ENCODE data around the gene GUCY1A2.
"Not testable (repeated sequence)": the region's sequence is repeated elsewhere in the genome, so short reads cannot be mapped to it uniquely, and the experiment has no call there.

The GUCY1A2 gene, protein sequence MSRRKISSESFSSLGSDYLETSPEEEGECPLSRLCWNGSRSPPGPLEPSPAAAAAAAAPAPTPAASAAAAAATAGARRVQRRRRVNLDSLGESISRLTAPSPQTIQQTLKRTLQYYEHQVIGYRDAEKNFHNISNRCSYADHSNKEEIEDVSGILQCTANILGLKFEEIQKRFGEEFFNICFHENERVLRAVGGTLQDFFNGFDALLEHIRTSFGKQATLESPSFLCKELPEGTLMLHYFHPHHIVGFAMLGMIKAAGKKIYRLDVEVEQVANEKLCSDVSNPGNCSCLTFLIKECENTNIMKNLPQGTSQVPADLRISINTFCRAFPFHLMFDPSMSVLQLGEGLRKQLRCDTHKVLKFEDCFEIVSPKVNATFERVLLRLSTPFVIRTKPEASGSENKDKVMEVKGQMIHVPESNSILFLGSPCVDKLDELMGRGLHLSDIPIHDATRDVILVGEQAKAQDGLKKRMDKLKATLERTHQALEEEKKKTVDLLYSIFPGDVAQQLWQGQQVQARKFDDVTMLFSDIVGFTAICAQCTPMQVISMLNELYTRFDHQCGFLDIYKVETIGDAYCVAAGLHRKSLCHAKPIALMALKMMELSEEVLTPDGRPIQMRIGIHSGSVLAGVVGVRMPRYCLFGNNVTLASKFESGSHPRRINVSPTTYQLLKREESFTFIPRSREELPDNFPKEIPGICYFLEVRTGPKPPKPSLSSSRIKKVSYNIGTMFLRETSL

GRCh38 chr11:107018219-107018901 lies at the start of gene GUCY1A2:
Gene GUCY1A2, minus strand, starts transcription at chr11:107018476. Its CDS starts 421 bp downstream, at chr11:107018055.
- Histone ChIP-seq H3K9me3 (ENCODE audit: control insufficient read depth in 2 of 2, low read length in 2 of 2) (no peaks in the 10 kb centered on the region), H3K36me3 (ENCODE audit: control insufficient read depth in 2 of 2, insufficient read depth in 2 of 2, low read length in 2 of 2) (no peaks in the 10 kb centered on the region), H3K27ac (ENCODE audit: low read depth in 2 of 2, low read length in 2 of 2) (no peak within 1 kb of the TSS), H3K27me3 (ENCODE audit: control insufficient read depth in 2 of 2, insufficient read depth in 2 of 2, low read length in 2 of 2) (peaks cover 12 to 26% of the 10 kb centered on the region in 2 donors), H3K4me3 (ENCODE audit: low read length in 2 of 2) (peak within 1 kb of the TSS in 1 of 2 donors; percentile 33), H3K9ac (ENCODE audit: low read depth in 1 of 2, low read length in 2 of 2) (no peak within 1 kb of the TSS), H3K4me1 (ENCODE audit: control insufficient read depth in 2 of 2, insufficient read depth in 2 of 2, low read length in 2 of 2) (peaks cover 0 to 4% of the 10 kb centered on the region in 2 donors)

- Histone ChIP-seq H3K27me3 (ENCODE audit: control insufficient read depth in 2 of 2, insufficient read depth in 2 of 2, low read length in 2 of 2) (no peaks in the 10 kb centered on the region), H3K27ac (ENCODE audit: low read depth in 2 of 2, low read length in 2 of 2) (no peak overlapping the region), H3K9me3 (ENCODE audit: control insufficient read depth in 2 of 2, low read length in 2 of 2) (peaks cover 5 to 6% of the 10 kb centered on the region in 2 donors), H3K9ac (ENCODE audit: low read depth in 1 of 2, low read length in 2 of 2) (no peak overlapping the region), H3K4me1 (ENCODE audit: control insufficient read depth in 2 of 2, insufficient read depth in 2 of 2, low read length in 2 of 2) (no peaks in the 10 kb centered on the region), H3K36me3 (ENCODE audit: control insufficient read depth in 2 of 2, insufficient read depth in 2 of 2, low read length in 2 of 2) (no peaks in the 10 kb centered on the region), H3K4me3 (ENCODE audit: low read length in 2 of 2) (no peak overlapping the region)
These were observed 36.1 kb upstream of the GUCY1A2 start for GRCh38 chr11:107054391-107054790.

- H3K9ac ChIP-seq (ENCODE audit: low read depth in 1 of 2, low read length in 2 of 2); H3K27me3 ChIP-seq (ENCODE audit: control insufficient read depth in 2 of 2, insufficient read depth in 2 of 2, low read length in 2 of 2); H3K4me1 ChIP-seq (ENCODE audit: control insufficient read depth in 2 of 2, insufficient read depth in 2 of 2, low read length in 2 of 2); H3K4me3 ChIP-seq (ENCODE audit: low read length in 2 of 2); H3K27ac ChIP-seq (ENCODE audit: low read depth in 2 of 2, low read length in 2 of 2); H3K9me3 ChIP-seq (ENCODE audit: control insufficient read depth in 2 of 2, low read length in 2 of 2); H3K36me3 ChIP-seq (ENCODE audit: control insufficient read depth in 2 of 2, insufficient read depth in 2 of 2, low read length in 2 of 2): not testable (repeated sequence)
These were observed 33.1 kb upstream of the GUCY1A2 start for GRCh38 chr11:107051332-107051731.

DNA sequence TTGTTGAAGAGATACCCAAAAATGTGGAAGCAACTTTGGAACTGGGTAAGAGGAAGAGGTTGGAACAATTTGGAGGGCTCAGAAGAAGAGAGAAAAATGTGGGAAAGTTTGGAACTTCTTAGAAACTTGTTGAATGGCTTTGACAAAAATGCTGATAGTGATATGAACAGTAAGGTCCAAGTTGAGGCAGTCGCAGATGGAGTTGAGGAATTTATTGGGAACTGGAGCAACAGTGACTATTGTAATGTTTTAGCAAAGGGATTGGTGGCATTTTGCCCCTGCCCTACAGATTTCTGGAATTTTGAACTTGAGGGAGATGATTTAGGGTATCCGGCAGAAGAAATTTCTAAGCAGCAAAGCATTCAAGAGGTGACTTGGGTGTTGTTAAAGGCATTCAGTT lies 32.6 kb upstream of the GUCY1A2 start:
- not testable (repeated sequence) for H3K27ac ChIP-seq (ENCODE audit: low read depth in 2 of 2, low read length in 2 of 2); H3K9me3 ChIP-seq (ENCODE audit: control insufficient read depth in 2 of 2, low read length in 2 of 2); H3K9ac ChIP-seq (ENCODE audit: low read depth in 1 of 2, low read length in 2 of 2); H3K4me1 ChIP-seq (ENCODE audit: control insufficient read depth in 2 of 2, insufficient read depth in 2 of 2, low read length in 2 of 2); H3K36me3 ChIP-seq (ENCODE audit: control insufficient read depth in 2 of 2, insufficient read depth in 2 of 2, low read length in 2 of 2); H3K27me3 ChIP-seq (ENCODE audit: control insufficient read depth in 2 of 2, insufficient read depth in 2 of 2, low read length in 2 of 2); H3K4me3 ChIP-seq (ENCODE audit: low read length in 2 of 2)

GRCh38 chr11:107050121-107050520 lies 31.8 kb upstream of the GUCY1A2 start:
- Histone ChIP-seq H3K27me3 (ENCODE audit: control insufficient read depth in 2 of 2, insufficient read depth in 2 of 2, low read length in 2 of 2) (no peaks in the 10 kb centered on the region), H3K27ac (ENCODE audit: low read depth in 2 of 2, low read length in 2 of 2) (no peak overlapping the region), H3K36me3 (ENCODE audit: control insufficient read depth in 2 of 2, insufficient read depth in 2 of 2, low read length in 2 of 2) (no peaks in the 10 kb centered on the region), H3K9ac (ENCODE audit: low read depth in 1 of 2, low read length in 2 of 2) (no peak overlapping the region), H3K4me3 (ENCODE audit: low read length in 2 of 2) (no peak overlapping the region), H3K9me3 (ENCODE audit: control insufficient read depth in 2 of 2, low read length in 2 of 2) (peaks cover 5 to 6% of the 10 kb centered on the region in 2 donors), H3K4me1 (ENCODE audit: control insufficient read depth in 2 of 2, insufficient read depth in 2 of 2, low read length in 2 of 2) (no peaks in the 10 kb centered on the region)

DNA sequence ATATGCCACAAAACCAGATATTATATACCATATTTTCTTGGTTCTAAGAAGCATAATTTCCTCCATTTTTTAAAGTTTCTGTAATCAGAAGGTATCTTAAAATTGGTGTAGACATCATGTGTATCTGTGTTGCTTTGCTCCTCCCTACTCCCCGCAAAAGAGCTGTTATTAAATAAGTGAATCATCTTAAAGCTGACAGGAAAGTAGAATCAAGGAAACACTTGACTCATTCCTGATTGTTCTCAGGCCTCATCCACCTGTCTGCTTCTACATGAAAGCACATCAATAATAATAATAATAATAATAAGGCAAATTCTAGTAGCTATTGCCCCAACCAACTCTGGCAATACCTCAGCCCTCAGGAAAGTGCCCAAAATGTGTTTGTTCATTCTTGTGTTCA lies 26.2 kb upstream of the GUCY1A2 start:
- H3K9me3 ChIP-seq (ENCODE audit: control insufficient read depth in 2 of 2, low read length in 2 of 2) = no peaks in the 10 kb centered on the region
- H3K27ac ChIP-seq (ENCODE audit: low read depth in 2 of 2, low read length in 2 of 2) = no peak overlapping the region
- H3K36me3 ChIP-seq (ENCODE audit: control insufficient read depth in 2 of 2, insufficient read depth in 2 of 2, low read length in 2 of 2) = no peaks in the 10 kb centered on the region
- H3K9ac ChIP-seq (ENCODE audit: low read depth in 1 of 2, low read length in 2 of 2) = no peak overlapping the region
- H3K4me3 ChIP-seq (ENCODE audit: low read length in 2 of 2) = no peak overlapping the region
- no peaks in the 10 kb centered on the region for H3K4me1 ChIP-seq (ENCODE audit: control insufficient read depth in 2 of 2, insufficient read depth in 2 of 2, low read length in 2 of 2)
- no peaks in the 10 kb centered on the region for H3K27me3 ChIP-seq (ENCODE audit: control insufficient read depth in 2 of 2, insufficient read depth in 2 of 2, low read length in 2 of 2)

- H3K4me1 ChIP-seq (ENCODE audit: control insufficient read depth in 2 of 2, insufficient read depth in 2 of 2, low read length in 2 of 2) = no peaks in the 10 kb centered on the region
- H3K9me3 ChIP-seq (ENCODE audit: control insufficient read depth in 2 of 2, low read length in 2 of 2) = no peaks in the 10 kb centered on the region
- no peak overlapping the region for H3K4me3 ChIP-seq (ENCODE audit: low read length in 2 of 2)
- H3K27me3 ChIP-seq (ENCODE audit: control insufficient read depth in 2 of 2, insufficient read depth in 2 of 2, low read length in 2 of 2) = no peaks in the 10 kb centered on the region
- no peak overlapping the region for H3K27ac ChIP-seq (ENCODE audit: low read depth in 2 of 2, low read length in 2 of 2)
- no peak overlapping the region for H3K9ac ChIP-seq (ENCODE audit: low read depth in 1 of 2, low read length in 2 of 2)
- no peaks in the 10 kb centered on the region for H3K36me3 ChIP-seq (ENCODE audit: control insufficient read depth in 2 of 2, insufficient read depth in 2 of 2, low read length in 2 of 2)
These were observed 25.1 kb upstream of the GUCY1A2 start for GRCh38 chr11:107043242-107044006.

DNA sequence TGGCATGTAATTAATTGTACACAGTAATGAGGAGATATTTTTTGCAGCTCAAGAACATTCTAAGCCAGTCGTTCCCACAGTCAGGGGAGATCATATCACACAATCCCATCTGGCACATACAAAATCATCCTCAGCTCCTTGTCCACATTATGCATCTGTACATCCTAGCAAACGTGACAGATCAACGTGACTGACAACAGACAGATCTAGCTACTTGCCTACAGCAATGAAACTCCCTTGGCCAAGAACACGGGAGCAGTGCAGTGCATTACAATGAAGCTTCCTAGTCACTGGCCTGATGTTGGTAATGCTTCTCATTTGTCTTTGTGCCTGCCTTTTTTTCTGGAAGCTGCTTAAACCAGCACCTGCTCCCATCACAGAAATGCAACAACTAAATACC lies 24.5 kb upstream of the GUCY1A2 start:
- no peaks in the 10 kb centered on the region for H3K36me3 ChIP-seq (ENCODE audit: control insufficient read depth in 2 of 2, insufficient read depth in 2 of 2, low read length in 2 of 2)
- no peaks in the 10 kb centered on the region for H3K9me3 ChIP-seq (ENCODE audit: control insufficient read depth in 2 of 2, low read length in 2 of 2)
- no peaks in the 10 kb centered on the region for H3K27me3 ChIP-seq (ENCODE audit: control insufficient read depth in 2 of 2, insufficient read depth in 2 of 2, low read length in 2 of 2)
- H3K4me3 ChIP-seq (ENCODE audit: low read length in 2 of 2) = no peak overlapping the region
- H3K9ac ChIP-seq (ENCODE audit: low read depth in 1 of 2, low read length in 2 of 2) = no peak overlapping the region
- no peaks in the 10 kb centered on the region for H3K4me1 ChIP-seq (ENCODE audit: control insufficient read depth in 2 of 2, insufficient read depth in 2 of 2, low read length in 2 of 2)
- no peak overlapping the region for H3K27ac ChIP-seq (ENCODE audit: low read depth in 2 of 2, low read length in 2 of 2)

- H3K4me3 ChIP-seq (ENCODE audit: low read length in 2 of 2) = no peak overlapping the region
- H3K27me3 ChIP-seq (ENCODE audit: control insufficient read depth in 2 of 2, insufficient read depth in 2 of 2, low read length in 2 of 2) = no peaks in the 10 kb centered on the region
- H3K4me1 ChIP-seq (ENCODE audit: control insufficient read depth in 2 of 2, insufficient read depth in 2 of 2, low read length in 2 of 2) = no peaks in the 10 kb centered on the region
- no peaks in the 10 kb centered on the region for H3K9me3 ChIP-seq (ENCODE audit: control insufficient read depth in 2 of 2, low read length in 2 of 2)
- H3K27ac ChIP-seq (ENCODE audit: low read depth in 2 of 2, low read length in 2 of 2) = no peak overlapping the region
- no peaks in the 10 kb centered on the region for H3K36me3 ChIP-seq (ENCODE audit: control insufficient read depth in 2 of 2, insufficient read depth in 2 of 2, low read length in 2 of 2)
- H3K9ac ChIP-seq (ENCODE audit: low read depth in 1 of 2, low read length in 2 of 2) = no peak overlapping the region
These were observed 22.8 kb upstream of the GUCY1A2 start for GRCh38 chr11:107041088-107041444.

Measured in mucosa of rectum (tissue), 2 donors.